ENCODE data around the gene CAMTA1.

GRCh38 chr1:6915999-6916565 lies 130.8 kb downstream of the CAMTA1 start:
- TF ChIP-seq CTCF (IDR thresholded peaks at IDR 0.05), result no peak
- no peak for TF ChIP-seq POLR2AphosphoS5 (IDR thresholded peaks at IDR 0.05; ENCODE audit: insufficient read depth in 1 of 2, low read depth in 1 of 2)
